Trophoblast cell (in vitro differentiated cells and primary cell): Measurements from ENCODE around the gene ALDH2.

Experiments
- DNase-seq, 2 donors: peaks; one replicate each; pipeline ENCODE4 v3.0.0-alpha.2; 2016
- H2AFZ ChIP-seq: 2 replicates; pipeline ENCODE4 v1.6.1; 2013; ENCODE audit warnings: low read length, moderate library complexity, mild to moderate bottlenecking; ENCODE audit not compliant: insufficient read depth, poor library complexity
- H2AK5ac ChIP-seq: 2 replicates; pipeline ENCODE4 v1.6.1; 2013; ENCODE audit warnings: mild to moderate bottlenecking, low read length
- H2BK120ac ChIP-seq: 2 replicates; pipeline ENCODE4 v1.6.1; 2013; ENCODE audit warnings: low read length, mild to moderate bottlenecking, moderate library complexity; ENCODE audit not compliant: insufficient read depth, poor library complexity
- H2BK12ac ChIP-seq: 2 replicates; pipeline ENCODE4 v1.6.1; 2013; ENCODE audit warnings: mild to moderate bottlenecking, low read length, moderate library complexity
- H2BK5ac ChIP-seq: 2 replicates; pipeline ENCODE4 v1.6.1; 2013; ENCODE audit warnings: low read length, low read depth, moderate library complexity, mild to moderate bottlenecking; ENCODE audit not compliant: poor library complexity
- H3K14ac ChIP-seq: 2 replicates; pipeline ENCODE4 v1.6.1; 2013; ENCODE audit warnings: mild to moderate bottlenecking, low read length
- H3K18ac ChIP-seq: 2 replicates; pipeline ENCODE4 v1.6.1; 2013; ENCODE audit warnings: mild to moderate bottlenecking, low read length
- H3K23ac ChIP-seq: 2 replicates; pipeline ENCODE4 v1.6.1; 2013; ENCODE audit warnings: low read length
- H3K27ac ChIP-seq: 2 replicates; pipeline ENCODE4 v1.5.1; 2013; ENCODE audit warnings: low read depth, mild to moderate bottlenecking, inconsistent platforms, low read length, moderate library complexity
- H3K27me3 ChIP-seq: 2 replicates; pipeline ENCODE4 v1.6.1; 2013; ENCODE audit warnings: inconsistent platforms, mild to moderate bottlenecking, low read length, moderate library complexity; ENCODE audit not compliant: insufficient read depth
- H3K36me3 ChIP-seq, 2 experiments: 1 replicate in 1 of 2; 2 replicates in 1 of 2; pipeline ENCODE4 v1.6.1; 2013; ENCODE audit warnings: low read length in 2 of 2, mild to moderate bottlenecking in 2 of 2, moderate library complexity in 1 of 2; ENCODE audit not compliant: insufficient read depth in 2 of 2, control insufficient read depth in 1 of 2
- H3K4ac ChIP-seq: 2 replicates; pipeline ENCODE4 v1.6.1; 2013; ENCODE audit warnings: low read depth, mild to moderate bottlenecking, low read length, moderate library complexity
- H3K4me1 ChIP-seq, 2 experiments: 1 replicate in 1 of 2; 2 replicates in 1 of 2; pipeline ENCODE4 v1.6.1; 2013; ENCODE audit warnings: low read length in 2 of 2, mild to moderate bottlenecking in 2 of 2, moderate library complexity in 1 of 2; ENCODE audit not compliant: insufficient read depth in 2 of 2, control insufficient read depth in 1 of 2
- H3K4me2 ChIP-seq: 2 replicates; pipeline ENCODE4 v1.6.1; 2013; ENCODE audit warnings: inconsistent platforms, mild to moderate bottlenecking, low read length, moderate library complexity
- H3K4me3 ChIP-seq: 2 replicates; pipeline ENCODE4 v1.5.1; 2013; ENCODE audit warnings: mild to moderate bottlenecking, low read depth, low read length, inconsistent platforms
- H3K79me1 ChIP-seq: one replicate; pipeline ENCODE4 v1.6.1; 2013; ENCODE audit warnings: low read length
- H3K79me2 ChIP-seq: 2 replicates; pipeline ENCODE4 v1.6.1; 2013; ENCODE audit warnings: low read length, mild to moderate bottlenecking; ENCODE audit not compliant: control insufficient read depth, insufficient read depth, poor library complexity
- H3K9ac ChIP-seq: 2 replicates; pipeline ENCODE4 v1.6.1; 2013; ENCODE audit warnings: mild to moderate bottlenecking, low read length
- H3K9me3 ChIP-seq: 2 replicates; pipeline ENCODE4 v1.6.1; 2013; ENCODE audit warnings: low read depth, mild to moderate bottlenecking, control low read depth, inconsistent platforms, low read length; ENCODE audit not compliant: insufficient read depth
- H4K12ac ChIP-seq: 2 replicates; pipeline ENCODE4 v1.6.1; 2013; ENCODE audit warnings: low read depth, mild to moderate bottlenecking, low read length, moderate library complexity
- H4K8ac ChIP-seq: 2 replicates; pipeline ENCODE4 v1.6.1; 2013; ENCODE audit warnings: low read depth, mild to moderate bottlenecking, low read length, moderate library complexity
- H4K91ac ChIP-seq: one replicate; pipeline ENCODE4 v1.6.1; 2013; ENCODE audit warnings: low read depth, mild to moderate bottlenecking, low read length, moderate library complexity
- WGBS: extraction: QIAGEN DNeasy Blood & Tissue Kit; methylation state at CpG from one replicate; pipeline ENCODE4 v1.1.7; 2013; ENCODE audit warnings: missing lambda C conversion rate; ENCODE audit not compliant: insufficient read length, insufficient coverage; ENCODE audit errors: extremely low coverage; 5-methylcytosine and 5-hydroxymethylcytosine counted together

Gene ALDH2

GRCh38 chr12:111728795-111729194 lies 37.9 kb upstream of the ALDH2 start:
- no peaks in the 10 kb centered on the region for H3K79me2 ChIP-seq
- H3K4me2 ChIP-seq = no peak overlapping the region
- H3K9ac ChIP-seq = no peak overlapping the region
- no peak overlapping the region for H3K14ac ChIP-seq
- no peak overlapping the region for H4K12ac ChIP-seq
- H3K36me3 ChIP-seq = peaks cover 5 to 20% of the 10 kb centered on the region in 2 experiments
- H3K4ac ChIP-seq = no peak overlapping the region
- H4K8ac ChIP-seq = no peak overlapping the region
- no peak overlapping the region for H2AK5ac ChIP-seq
- H3K4me1 ChIP-seq = no peaks in the 10 kb centered on the region
- no peak overlapping the region for H3K27ac ChIP-seq
- H3K9me3 ChIP-seq = no peaks in the 10 kb centered on the region
- H3K27me3 ChIP-seq = no peaks in the 10 kb centered on the region
- no peak for DNase-seq
- no CpG with 5 or more reads among the region's 2 CpGs for WGBS
- H2AFZ ChIP-seq = no peak overlapping the region
- H3K18ac ChIP-seq = no peak overlapping the region
- H3K23ac ChIP-seq = no peak overlapping the region
- no peaks in the 10 kb centered on the region for H3K79me1 ChIP-seq
- H2BK120ac ChIP-seq = no peak overlapping the region
- H4K91ac ChIP-seq = no peak overlapping the region
- no peak overlapping the region for H3K4me3 ChIP-seq
- H2BK5ac ChIP-seq = no peak overlapping the region
- H2BK12ac ChIP-seq = no peak overlapping the region

- H2AK5ac ChIP-seq = no peak overlapping the region
- no peak overlapping the region for H4K8ac ChIP-seq
- H3K9me3 ChIP-seq = peaks cover 2% of the 10 kb centered on the region
- H3K9ac ChIP-seq = no peak overlapping the region
- no peak overlapping the region for H2BK12ac ChIP-seq
- no peaks in the 10 kb centered on the region for H3K27me3 ChIP-seq
- H4K91ac ChIP-seq = no peak overlapping the region
- H2BK120ac ChIP-seq = no peak overlapping the region
- no peak overlapping the region for H2AFZ ChIP-seq
- H3K4me3 ChIP-seq = no peak overlapping the region
- no peak overlapping the region for H3K23ac ChIP-seq
- no peak overlapping the region for H3K4ac ChIP-seq
- H4K12ac ChIP-seq = no peak overlapping the region
- no CpG with 5 or more reads among the region's 9 CpGs for WGBS
- H3K18ac ChIP-seq = no peak overlapping the region
- no peak for DNase-seq
- H3K36me3 ChIP-seq = peaks cover 3 to 18% of the 10 kb centered on the region in 2 experiments
- H3K79me1 ChIP-seq = no peaks in the 10 kb centered on the region
- no peak overlapping the region for H2BK5ac ChIP-seq
- no peak overlapping the region for H3K27ac ChIP-seq
- H3K4me1 ChIP-seq = no peaks in the 10 kb centered on the region
- H3K14ac ChIP-seq = no peak overlapping the region
- no peak overlapping the region for H3K4me2 ChIP-seq
- H3K79me2 ChIP-seq = no peaks in the 10 kb centered on the region
These were observed 36.3 kb upstream of the ALDH2 start for GRCh38 chr12:111730420-111730819.

- no peaks in the 10 kb centered on the region for H3K27me3 ChIP-seq
- H3K9ac ChIP-seq = no peak overlapping the region
- H3K18ac ChIP-seq = no peak overlapping the region
- no peak overlapping the region for H3K4ac ChIP-seq
- H3K4me2 ChIP-seq = no peak overlapping the region
- no peak overlapping the region for H3K27ac ChIP-seq
- no CpG with 5 or more reads among the region's 4 CpGs for WGBS
- H2AFZ ChIP-seq = no peak overlapping the region
- no peak overlapping the region for H2BK12ac ChIP-seq
- no peak overlapping the region for H4K12ac ChIP-seq
- H3K36me3 ChIP-seq = peaks cover 9 to 20% of the 10 kb centered on the region in 2 experiments
- H3K4me3 ChIP-seq = no peak overlapping the region
- no peak overlapping the region for H4K91ac ChIP-seq
- H4K8ac ChIP-seq = no peak overlapping the region
- H3K79me1 ChIP-seq = no peaks in the 10 kb centered on the region
- H3K23ac ChIP-seq = no peak overlapping the region
- DNase-seq = no peak
- no peak overlapping the region for H2AK5ac ChIP-seq
- H2BK120ac ChIP-seq = no peak overlapping the region
- no peaks in the 10 kb centered on the region for H3K79me2 ChIP-seq
- no peaks in the 10 kb centered on the region for H3K4me1 ChIP-seq
- no peak overlapping the region for H2BK5ac ChIP-seq
- H3K9me3 ChIP-seq = peaks cover 2% of the 10 kb centered on the region
- no peak overlapping the region for H3K14ac ChIP-seq
These were observed 33.9 kb upstream of the ALDH2 start for GRCh38 chr12:111732786-111733185.

- no peak overlapping the region for H3K9ac ChIP-seq
- WGBS = no CpG with 5 or more reads among the region's 8 CpGs
- no peak overlapping the region for H3K18ac ChIP-seq
- no peaks in the 10 kb centered on the region for H3K27me3 ChIP-seq
- H4K12ac ChIP-seq = no peak overlapping the region
- H2BK12ac ChIP-seq = no peak overlapping the region
- peaks cover 2% of the 10 kb centered on the region for H3K9me3 ChIP-seq
- H3K36me3 ChIP-seq = peaks cover 9 to 17% of the 10 kb centered on the region in 2 experiments
- H2AK5ac ChIP-seq = no peak overlapping the region
- H4K91ac ChIP-seq = no peak overlapping the region
- no peak overlapping the region for H3K23ac ChIP-seq
- H3K4me3 ChIP-seq = no peak overlapping the region
- no peak overlapping the region for H2AFZ ChIP-seq
- no peak overlapping the region for H2BK5ac ChIP-seq
- no peak for DNase-seq
- H3K4ac ChIP-seq = no peak overlapping the region
- no peak overlapping the region for H3K27ac ChIP-seq
- no peak overlapping the region for H2BK120ac ChIP-seq
- H3K4me1 ChIP-seq = no peaks in the 10 kb centered on the region
- H3K14ac ChIP-seq = no peak overlapping the region
- no peaks in the 10 kb centered on the region for H3K79me2 ChIP-seq
- H3K4me2 ChIP-seq = no peak overlapping the region
- H3K79me1 ChIP-seq = no peaks in the 10 kb centered on the region
- no peak overlapping the region for H4K8ac ChIP-seq
These were observed 33.3 kb upstream of the ALDH2 start for GRCh38 chr12:111733340-111733915.
